ENCODE measurements around the gene CIBAR2. TPM values are rescaled to one million over a fixed set of nuclear protein-coding genes. Genes with fewer than 3 reads are reported as not detected.

The CIBAR2 gene
- total RNA-seq, 4 donors from 2014 or later, result 0.79 TPM; not detected in 3

GRCh38 chr16:85078952-85079351, 33.3 kb downstream of the CIBAR2 start:
- DNase-seq, result no peak
- TF ChIP-seq EP300 (IDR thresholded peaks at IDR 0.05; ENCODE audit: low read depth) (no peak), POLR2AphosphoS5 (IDR thresholded peaks at IDR 0.05) (no peak), POLR2A (IDR thresholded peaks at IDR 0.05) (no peak), CTCF (IDR thresholded peaks at IDR 0.05) (no peak)
- intact Hi-C loops (cut with DNase I; ENCODE audit: low total_unique reads) (no loop called here), in situ Hi-C loops (cut with MboI; ENCODE audit: low pct_ligation_motif_present in 1 of 4, low pct_unique_long_range_greater_than_20kb in 1 of 4, low sequenced_read_pairs in 3 of 4) (no loop called here)
- 96% methylated on average over 10 of the region's 10 CpGs; no CpG with 5 or more reads in 1 of the 2 donors for WGBS, 2 donors (ENCODE audit: low coverage in 1 of 2)
- H3K36me3 ChIP-seq, result peaks cover 0 to 17% (median 0%) of the 10 kb centered on the region in 4 donors
- no peaks in the 10 kb centered on the region for H3K9me3 ChIP-seq
- no peaks in the 10 kb centered on the region for H3K27me3 ChIP-seq
- H3K4me3 ChIP-seq, result no peak overlapping the region
- no peak overlapping the region for H3K27ac ChIP-seq
- no peaks in the 10 kb centered on the region for H3K4me1 ChIP-seq

GRCh38 chr16:85078226-85078625, 34.0 kb downstream of the CIBAR2 start:
- H3K36me3 ChIP-seq, result peaks cover 0 to 17% (median 0%) of the 10 kb centered on the region in 4 donors
- in situ Hi-C loops (cut with MboI; ENCODE audit: low pct_ligation_motif_present in 1 of 4, low pct_unique_long_range_greater_than_20kb in 1 of 4, low sequenced_read_pairs in 3 of 4), result no loop called here
- 80% methylated on average over 10 of the region's 10 CpGs; no CpG with 5 or more reads in 1 of the 2 donors for WGBS, 2 donors (ENCODE audit: low coverage in 1 of 2)

GRCh38 chr16:85077576-85078125, 34.6 kb downstream of the CIBAR2 start:
- H3K36me3 ChIP-seq, result peaks cover 0 to 17% (median 0%) of the 10 kb centered on the region in 4 donors
- in situ Hi-C loops (cut with MboI; ENCODE audit: low pct_ligation_motif_present in 1 of 4, low pct_unique_long_range_greater_than_20kb in 1 of 4, low sequenced_read_pairs in 3 of 4) (no loop called here), intact Hi-C loops (cut with DNase I; ENCODE audit: low total_unique reads) (no loop called here)
- H3K4me1 ChIP-seq, result no peaks in the 10 kb centered on the region
- H3K9me3 ChIP-seq, result no peaks in the 10 kb centered on the region
- 94% methylated on average over 16 of the region's 16 CpGs; no CpG with 5 or more reads in 1 of the 2 donors for WGBS, 2 donors (ENCODE audit: low coverage in 1 of 2)
- no peaks in the 10 kb centered on the region for H3K27me3 ChIP-seq
- DNase-seq, result no peak
- no peak overlapping the region for H3K4me3 ChIP-seq
- H3K27ac ChIP-seq, result no peak overlapping the region
- TF ChIP-seq POLR2AphosphoS5 (IDR thresholded peaks at IDR 0.05), result no peak
- no peak for TF ChIP-seq EP300 (IDR thresholded peaks at IDR 0.05; ENCODE audit: low read depth)

More at GRCh38 chr16:85078226-85078625, 34.0 kb downstream of the CIBAR2 start:
- intact Hi-C loops (cut with DNase I; ENCODE audit: low total_unique reads), result no loop called here
- Histone ChIP-seq H3K4me1 (no peaks in the 10 kb centered on the region), H3K9me3 (no peaks in the 10 kb centered on the region), H3K27ac (no peak overlapping the region), H3K4me3 (no peak overlapping the region), H3K27me3 (no peaks in the 10 kb centered on the region)
- no peak for TF ChIP-seq POLR2A (IDR thresholded peaks at IDR 0.05)
- no peak for TF ChIP-seq EP300 (IDR thresholded peaks at IDR 0.05; ENCODE audit: low read depth)
- no peak for DNase-seq

- H3K27ac ChIP-seq, result no peak overlapping the region
- in situ Hi-C loops (cut with MboI; ENCODE audit: low pct_ligation_motif_present in 1 of 4, low pct_unique_long_range_greater_than_20kb in 1 of 4, low sequenced_read_pairs in 3 of 4) (no loop called here), intact Hi-C loops (cut with DNase I; ENCODE audit: low total_unique reads) (no loop called here)
- H3K36me3 ChIP-seq, result peaks cover 0 to 17% (median 0%) of the 10 kb centered on the region in 4 donors
- no peaks in the 10 kb centered on the region for H3K4me1 ChIP-seq
- no peaks in the 10 kb centered on the region for H3K9me3 ChIP-seq
- no peak for DNase-seq
- H3K27me3 ChIP-seq, result no peaks in the 10 kb centered on the region
- 81% methylated on average over 10 of the region's 10 CpGs; no CpG with 5 or more reads in 1 of the 2 donors for WGBS, 2 donors (ENCODE audit: low coverage in 1 of 2)
- no peak overlapping the region for H3K4me3 ChIP-seq
- TF ChIP-seq POLR2AphosphoS5 (IDR thresholded peaks at IDR 0.05) (no peak), EP300 (IDR thresholded peaks at IDR 0.05; ENCODE audit: low read depth) (no peak)
Measured at GRCh38 chr16:85077039-85077438, 35.2 kb downstream of the CIBAR2 start.

- Histone ChIP-seq H3K36me3 (peaks cover 0 to 17% (median 0%) of the 10 kb centered on the region in 4 donors), H3K9me3 (no peaks in the 10 kb centered on the region), H3K4me3 (no peak overlapping the region), H3K4me1 (no peaks in the 10 kb centered on the region), H3K27ac (no peak overlapping the region), H3K27me3 (no peaks in the 10 kb centered on the region)
- in situ Hi-C loops (cut with MboI; ENCODE audit: low pct_ligation_motif_present in 1 of 4, low pct_unique_long_range_greater_than_20kb in 1 of 4, low sequenced_read_pairs in 3 of 4), result no loop called here
- intact Hi-C loops (cut with DNase I; ENCODE audit: low total_unique reads), result no loop called here
- no peak for TF ChIP-seq POLR2A (IDR thresholded peaks at IDR 0.05)
- TF ChIP-seq POLR2AphosphoS5 (IDR thresholded peaks at IDR 0.05), result no peak
- TF ChIP-seq CTCF (IDR thresholded peaks at IDR 0.05), result no peak
- TF ChIP-seq EP300 (IDR thresholded peaks at IDR 0.05; ENCODE audit: low read depth), result no peak
- no peak for DNase-seq
- WGBS, 2 donors (ENCODE audit: low coverage in 1 of 2), result 88 to 97% methylated on average over 6 to 16 of the region's 16 CpGs
Measured at GRCh38 chr16:85075236-85075924, 36.9 kb downstream of the CIBAR2 start.
